ENCODE results near the gene CABP5.
"Not testable (repeated sequence)": the region's sequence is repeated elsewhere in the genome, so short reads cannot be mapped to it uniquely, and the experiment has no call there.

CABP5 gene

DNA sequence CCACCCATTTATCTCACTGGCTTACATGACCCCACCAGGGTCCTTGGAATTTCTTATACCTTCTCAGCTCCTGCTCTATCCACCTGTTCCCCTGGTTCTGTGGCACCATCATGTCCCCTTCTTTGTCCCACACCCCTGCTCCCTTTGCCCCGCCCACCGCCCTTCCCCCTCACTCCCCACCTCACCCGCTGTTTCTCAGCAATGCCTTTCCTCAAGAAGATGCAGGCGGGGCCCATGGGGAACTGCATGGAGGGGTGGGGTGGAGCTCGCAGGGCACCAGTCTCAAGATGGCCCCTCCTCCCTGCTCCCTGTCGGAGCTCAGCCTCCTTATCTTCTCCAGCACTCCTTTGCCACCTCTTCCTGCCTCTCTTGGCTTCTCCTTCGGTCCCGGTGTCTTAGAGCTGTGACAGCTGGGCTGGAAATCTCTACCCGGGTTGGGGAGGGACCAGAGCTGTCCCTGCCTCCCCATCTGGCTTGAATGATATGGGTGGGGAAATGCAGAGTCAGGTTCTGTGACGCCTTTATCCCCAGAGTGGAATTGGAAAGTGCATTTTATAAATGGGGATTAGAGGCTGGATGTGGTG lies at the start of gene CABP5:
TSS of gene CABP5 (minus strand) at position 405 of the 584 bp plus-strand sequence. CDS start at position 248, 157 bp downstream.
- no peak for DNase-seq

DNA sequence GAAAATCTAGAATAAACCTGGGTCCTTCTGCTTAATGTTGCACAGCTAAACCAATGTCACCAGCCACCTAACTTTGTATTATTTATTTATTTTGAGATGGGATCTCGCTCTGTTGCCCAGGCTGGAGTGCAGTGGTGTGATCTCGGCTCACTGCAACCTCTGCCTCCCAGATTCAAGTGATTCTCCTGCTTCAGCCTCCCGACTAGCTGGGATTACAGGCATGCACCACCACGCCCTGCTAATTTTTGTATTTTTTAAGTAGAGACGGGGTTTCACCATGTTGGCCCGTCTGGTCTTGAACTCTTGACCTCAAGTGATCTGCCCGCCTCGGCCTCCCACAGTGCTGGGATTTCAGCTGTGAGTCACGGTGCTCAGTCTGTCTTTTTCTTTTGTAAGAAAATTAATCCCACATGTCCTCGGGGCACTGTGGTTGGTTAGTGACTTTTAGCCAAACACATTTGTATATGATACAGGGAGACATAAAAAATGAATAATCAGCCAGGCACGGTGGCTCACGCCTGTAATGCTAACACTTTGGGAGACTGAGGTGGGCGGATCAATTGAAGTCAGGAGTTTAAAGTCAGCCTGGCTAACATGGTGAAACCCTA lies 47.3 kb upstream of the CABP5 start:
- DNase-seq = not testable (repeated sequence)

DNA sequence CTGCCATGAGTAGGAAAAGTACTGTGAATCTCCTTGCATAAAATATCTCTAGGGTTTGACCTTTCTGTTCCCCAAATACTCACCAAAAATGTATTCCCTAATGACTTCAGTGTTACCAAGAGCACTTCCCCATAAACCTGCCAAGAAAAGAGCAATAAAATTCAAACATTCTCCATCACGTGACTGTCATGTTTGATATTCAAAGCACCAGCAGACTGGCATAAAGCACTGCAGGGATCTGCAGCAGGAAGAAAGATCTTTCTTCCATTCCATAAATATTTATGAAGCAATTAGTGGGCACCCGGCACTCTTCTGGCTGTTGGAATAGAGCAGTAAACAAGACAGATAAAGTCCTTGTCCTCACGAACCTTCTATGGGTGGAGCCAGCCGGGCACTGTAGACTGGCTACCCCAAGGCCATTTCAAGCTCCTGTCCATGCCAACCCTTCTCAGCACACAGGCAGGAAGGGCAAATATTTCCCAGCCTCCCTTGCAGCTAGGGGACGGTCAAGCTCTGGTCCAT lies 46.5 kb upstream of the CABP5 start:
- no peak for DNase-seq

DNA sequence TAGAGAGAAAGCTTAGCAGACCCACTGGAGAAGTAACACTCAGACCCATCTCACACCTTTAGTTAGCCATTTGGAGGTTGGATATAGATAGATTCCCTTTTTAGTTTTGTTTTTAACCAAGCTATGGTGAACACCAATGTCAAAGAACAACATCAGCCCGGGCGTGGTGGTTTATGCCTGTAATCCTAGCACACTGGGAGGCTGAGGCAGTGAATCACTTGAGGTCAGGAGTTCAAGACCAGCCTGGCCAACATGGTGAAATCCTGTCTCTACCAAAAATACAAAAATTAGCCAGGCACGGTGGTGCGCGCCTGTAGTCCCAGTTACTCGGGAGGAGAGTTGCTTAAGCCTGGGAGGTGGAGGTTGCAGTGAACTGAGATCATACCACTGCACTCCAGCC lies 45.1 kb upstream of the CABP5 start:
- not testable (repeated sequence) for DNase-seq

DNA sequence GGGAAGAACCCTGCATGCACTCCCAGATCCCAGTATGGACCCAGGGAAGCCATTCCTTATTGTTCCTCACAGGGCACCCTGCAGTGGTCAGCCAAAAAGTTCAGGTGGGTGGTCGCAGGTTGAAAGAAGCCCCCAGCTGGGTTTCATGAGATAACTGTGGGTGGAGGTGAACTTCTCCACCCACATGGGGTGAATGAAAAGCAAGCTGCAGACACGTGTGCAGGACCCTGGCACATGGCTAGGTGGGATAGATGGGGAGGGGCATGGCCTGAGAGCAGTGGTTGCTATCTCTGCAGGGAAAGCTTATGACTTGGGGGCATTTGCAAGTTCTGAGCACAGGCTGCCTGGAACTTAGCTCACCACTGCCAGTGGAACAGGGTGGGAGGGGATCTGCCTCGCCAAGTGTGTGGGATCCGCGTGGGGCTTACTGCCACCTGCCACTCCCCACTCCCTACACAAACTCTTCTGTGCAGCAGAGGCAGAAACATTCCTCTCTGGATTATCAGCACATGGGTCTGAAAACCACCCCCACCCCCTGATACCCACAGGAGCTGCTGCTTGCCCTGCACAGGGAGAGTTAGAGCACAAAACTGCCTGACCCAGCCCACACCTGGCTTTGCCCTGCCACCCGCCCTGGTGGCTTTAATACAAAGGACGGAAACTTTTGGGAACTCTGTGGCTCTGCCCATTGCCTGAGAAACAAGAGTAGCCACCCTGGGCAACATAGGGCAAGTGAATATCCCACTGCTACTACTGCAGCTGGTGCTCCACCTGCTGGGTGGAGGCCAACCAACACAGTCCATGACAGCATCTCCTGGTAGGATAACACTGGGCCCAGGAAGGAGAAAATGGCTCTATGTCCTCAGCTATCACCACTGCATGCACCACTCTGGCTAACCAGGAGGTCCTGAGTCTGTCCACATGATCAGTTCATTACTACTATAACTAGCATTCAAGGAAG lies 42.3 kb upstream of the CABP5 start:
- no peak for DNase-seq

DNA sequence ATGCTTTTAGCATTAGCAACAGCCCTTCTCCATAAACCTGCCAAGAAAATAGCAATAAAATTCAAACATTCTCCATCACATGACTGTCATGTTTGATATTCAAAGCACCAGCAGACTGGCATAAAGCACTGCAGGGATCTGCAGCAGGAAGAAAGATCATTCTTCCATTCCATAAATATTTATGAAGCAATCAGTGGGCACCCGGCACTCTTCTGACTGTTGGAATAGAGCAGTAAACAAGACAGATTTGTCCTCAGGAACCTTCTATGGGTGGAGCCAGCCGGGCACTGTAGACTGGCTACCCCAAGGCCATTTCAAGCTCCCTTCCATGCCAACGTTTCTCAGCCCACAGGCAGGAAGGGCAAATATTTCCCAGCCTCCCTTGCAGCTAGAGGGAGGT lies 41.2 kb upstream of the CABP5 start:
- DNase-seq = no peak

DNA sequence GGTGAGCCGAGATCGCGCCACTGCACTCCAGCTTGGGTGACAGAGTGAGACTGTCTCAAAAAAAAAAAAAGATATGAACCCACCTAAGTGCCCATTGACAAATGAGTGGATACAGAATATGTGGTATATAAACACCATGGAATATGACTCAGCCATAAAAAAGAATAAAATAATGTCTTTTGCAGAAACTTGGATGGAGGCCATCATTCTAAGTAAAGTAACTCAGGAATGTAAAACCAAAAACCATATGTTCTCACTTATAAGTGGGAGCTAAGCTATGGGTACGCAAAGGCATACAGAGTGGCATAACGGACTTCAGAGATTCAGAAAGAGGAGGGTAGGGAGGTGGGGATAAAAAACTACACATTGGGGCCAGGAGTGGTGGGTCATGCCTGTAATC lies 37.2 kb upstream of the CABP5 start:
- DNase-seq = no peak

DNA sequence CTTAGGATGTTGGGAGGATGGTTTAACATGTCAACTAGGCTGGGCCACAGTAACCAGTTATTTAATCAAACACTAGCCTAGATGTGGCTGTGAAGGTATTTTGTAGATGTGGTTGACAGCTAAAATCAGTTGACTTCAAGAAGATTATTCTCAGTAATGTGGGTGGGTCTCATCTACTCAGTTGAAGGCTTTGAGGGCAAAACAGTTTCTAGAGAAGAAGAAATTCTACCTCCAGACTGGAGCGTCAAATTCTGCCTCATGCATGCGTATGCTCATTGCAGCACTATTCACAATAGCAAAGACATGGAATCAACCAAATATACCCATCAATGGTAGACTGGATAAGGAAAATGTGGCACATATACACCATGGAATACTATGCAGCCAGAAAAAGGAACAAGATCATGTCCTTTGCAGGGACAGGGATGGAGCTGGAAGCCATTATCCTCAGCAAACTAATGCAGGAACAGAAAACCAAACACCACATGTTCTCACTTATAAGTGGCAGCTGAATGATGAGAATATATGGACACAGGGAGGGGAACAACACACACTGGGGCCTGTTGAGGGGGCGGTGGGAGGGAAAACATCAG lies 26.4 kb upstream of the CABP5 start:
- DNase-seq = not testable (repeated sequence)

DNA sequence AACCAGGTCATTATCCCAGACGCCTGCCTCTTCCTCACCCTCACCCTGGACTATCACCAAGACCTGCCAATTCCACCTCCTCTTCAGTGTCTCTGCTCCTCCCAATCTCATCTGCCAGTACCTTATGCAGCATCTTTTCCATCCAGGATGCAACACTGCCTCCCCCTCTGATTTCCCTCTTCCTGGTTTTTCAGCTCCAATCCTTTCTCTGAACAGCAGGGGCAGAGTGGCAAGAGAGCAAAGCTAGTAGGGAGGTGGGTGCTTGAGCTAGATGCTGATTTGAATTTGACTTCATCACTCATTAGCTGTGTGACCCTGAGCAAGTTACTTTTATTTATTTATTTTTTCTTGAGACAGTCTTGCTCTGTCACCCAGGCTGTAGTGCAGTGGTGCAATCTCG lies 25.6 kb upstream of the CABP5 start:
- DNase-seq = no peak

DNA sequence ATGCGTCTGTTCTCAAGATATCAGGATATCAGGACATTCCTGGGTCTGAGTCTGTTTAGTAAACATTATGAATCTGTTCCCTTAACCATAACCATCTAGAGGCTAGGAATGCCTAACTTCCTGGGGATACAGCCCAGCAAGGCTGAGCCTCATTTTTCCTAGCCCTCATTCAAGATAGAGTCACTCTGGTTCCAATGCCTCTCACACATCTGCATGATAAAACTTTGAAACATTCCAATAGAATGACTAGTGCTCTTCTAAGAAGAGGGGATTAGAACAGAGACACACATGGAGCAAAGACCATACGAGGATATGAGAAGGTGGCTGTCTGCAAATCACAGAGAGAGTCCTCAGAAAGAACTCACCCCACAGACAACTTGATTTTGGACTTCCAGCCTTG lies 20.6 kb upstream of the CABP5 start:
- no peak for DNase-seq

DNA sequence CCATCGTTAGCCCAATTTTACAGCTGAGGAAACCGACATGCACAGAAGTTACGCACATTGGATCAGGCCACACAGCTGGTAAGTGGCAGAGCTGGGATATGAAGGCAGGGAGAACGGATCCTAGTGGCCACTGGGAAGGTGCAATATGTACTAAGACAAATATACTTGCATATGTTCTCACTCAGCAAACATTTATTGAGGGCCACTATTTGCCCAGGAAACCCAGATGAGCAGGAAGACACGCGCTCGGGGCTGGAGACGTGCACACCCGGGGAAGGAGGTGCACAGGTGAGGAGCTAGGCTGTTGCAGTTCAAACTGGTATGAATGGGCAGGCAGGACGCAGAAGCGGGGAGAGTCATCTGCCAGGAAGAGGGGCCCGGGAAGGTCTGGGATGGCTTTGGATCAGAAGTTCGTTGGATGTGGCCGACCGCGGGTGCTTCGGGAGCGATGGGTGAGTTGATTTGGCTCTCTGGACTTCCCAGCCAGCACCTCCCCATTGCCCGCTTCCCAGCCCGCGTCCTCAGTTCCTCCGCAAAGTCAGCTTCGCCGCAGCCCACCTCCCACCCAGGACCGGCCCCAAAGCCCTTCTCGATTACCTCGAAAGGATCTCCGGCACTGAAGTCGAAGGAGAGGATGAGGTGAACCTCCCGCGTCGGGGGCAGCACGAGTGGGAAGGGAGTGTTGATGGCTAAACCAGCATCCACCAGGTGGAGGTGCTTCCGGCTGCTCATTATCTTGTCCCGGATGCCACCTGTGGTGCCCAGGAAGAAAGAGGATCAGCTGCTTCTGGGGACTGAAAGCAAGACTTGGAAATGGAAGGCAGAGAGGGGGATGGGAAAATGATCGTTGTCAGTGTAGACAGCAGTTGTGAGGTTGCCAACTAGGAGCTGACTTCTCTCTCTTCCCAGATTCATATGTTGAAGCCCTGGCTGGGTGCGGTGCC lies 17.8 kb upstream of the CABP5 start:
- no peak for DNase-seq

DNA sequence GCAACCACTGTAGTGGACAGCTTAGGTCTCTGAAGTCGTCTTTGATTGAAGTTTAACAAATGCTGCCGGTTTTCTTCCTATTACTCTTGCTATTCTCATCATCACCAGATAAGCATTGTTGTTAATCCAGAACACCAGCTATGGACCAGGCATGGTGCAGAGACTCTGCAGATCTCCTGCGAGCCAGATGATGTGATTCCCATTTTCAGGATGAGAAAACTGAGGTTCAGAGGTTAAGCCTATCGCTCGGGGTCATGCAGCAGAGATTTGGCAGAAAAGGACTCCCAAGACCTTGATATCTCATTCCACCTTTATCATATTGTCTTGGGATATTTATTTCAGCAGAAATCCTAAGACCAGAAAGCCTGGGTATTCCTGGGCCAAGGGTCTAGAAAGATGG lies 16.5 kb upstream of the CABP5 start:
- DNase-seq = no peak

DNA sequence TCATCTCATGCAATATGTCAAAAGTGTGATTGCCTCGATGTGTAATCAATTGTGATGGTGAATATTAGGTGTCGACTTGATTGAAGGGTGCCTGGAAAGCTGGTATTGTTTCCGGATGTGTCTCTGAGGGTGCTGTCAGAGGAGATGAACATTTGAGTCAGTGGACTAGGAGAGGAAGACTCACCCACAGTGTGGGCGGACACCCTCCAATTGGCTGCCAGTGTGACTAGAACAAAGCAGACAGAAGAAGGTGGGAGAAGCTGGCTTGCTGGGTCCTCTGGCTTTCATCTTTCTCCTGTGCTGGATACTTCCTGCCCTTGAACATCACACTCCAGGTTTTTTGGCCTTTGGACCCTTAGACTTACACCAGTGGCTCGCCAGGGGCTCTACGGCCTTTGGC lies 15.5 kb upstream of the CABP5 start:
- no peak for DNase-seq

DNA sequence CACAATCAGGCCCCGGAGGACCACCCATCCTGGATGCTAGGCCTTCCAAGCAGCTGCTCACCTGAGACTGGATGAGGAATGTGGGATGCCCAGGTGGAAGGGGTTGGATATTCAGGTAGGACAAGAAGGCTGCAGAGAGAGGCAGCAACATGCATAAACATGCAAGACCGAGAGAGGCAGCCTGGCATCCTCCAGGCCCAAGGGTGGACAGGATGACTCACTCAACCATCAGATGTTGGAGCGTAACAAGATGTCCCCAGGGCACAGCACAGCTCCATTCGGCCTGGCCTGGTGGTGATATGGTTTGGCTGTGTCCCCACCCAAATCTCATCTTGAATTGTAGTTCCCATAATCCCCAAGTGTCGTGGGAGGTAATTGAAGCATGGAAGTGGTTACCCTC lies 10.0 kb upstream of the CABP5 start:
- no peak for DNase-seq

DNA sequence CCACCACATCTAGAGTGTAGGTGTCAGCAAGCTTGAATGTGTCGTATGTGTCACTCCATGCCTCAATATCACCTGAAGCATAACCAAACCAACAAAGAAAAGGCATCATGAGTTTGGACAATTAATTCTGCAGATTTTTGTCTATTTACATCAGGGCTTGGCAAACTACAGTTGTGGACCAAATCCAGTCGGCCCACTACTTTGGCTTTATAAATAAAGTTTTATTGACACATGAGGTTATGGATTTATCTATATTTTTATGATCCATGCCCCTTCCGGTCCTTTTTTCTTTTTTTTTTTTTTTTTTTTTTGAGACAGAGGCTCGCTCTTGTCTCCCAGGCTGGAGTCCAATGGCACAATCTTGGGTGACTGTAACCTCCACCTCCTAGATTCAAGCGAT lies 9.2 kb upstream of the CABP5 start:
- no peak for DNase-seq

DNA sequence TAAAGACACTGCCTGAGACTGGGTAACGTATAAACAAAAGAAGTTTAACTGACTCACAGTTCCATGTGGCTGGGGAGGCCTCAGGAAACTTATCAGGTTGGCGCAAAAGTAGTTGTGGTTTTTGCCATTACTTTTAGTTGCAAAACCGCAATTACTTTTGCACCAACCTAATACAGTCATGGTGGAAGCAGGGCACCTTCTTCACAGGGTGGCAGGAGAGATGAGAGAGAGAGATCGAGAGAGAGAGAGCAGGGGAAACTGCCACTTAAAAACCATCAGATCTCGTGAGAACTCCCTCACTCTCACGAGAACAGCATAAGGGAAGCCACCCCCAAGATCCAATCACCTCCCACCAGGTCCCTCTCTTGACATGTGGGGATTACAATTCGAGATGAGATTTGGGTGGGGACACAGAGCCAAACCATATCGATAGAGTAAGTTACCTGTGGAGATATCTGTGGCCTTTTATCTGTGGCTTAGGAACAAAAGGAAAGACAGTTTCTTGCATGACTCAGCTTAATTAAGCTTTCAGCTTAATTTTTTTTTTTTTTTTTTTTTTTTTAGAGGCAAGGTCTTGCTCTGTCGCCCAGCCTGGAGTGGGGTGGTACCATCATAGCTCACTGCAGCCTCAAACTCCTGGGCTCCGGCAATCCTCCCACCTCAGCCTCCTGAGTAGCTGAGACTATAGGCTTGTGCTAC lies 7.6 kb upstream of the CABP5 start:
- no peak for DNase-seq

DNA sequence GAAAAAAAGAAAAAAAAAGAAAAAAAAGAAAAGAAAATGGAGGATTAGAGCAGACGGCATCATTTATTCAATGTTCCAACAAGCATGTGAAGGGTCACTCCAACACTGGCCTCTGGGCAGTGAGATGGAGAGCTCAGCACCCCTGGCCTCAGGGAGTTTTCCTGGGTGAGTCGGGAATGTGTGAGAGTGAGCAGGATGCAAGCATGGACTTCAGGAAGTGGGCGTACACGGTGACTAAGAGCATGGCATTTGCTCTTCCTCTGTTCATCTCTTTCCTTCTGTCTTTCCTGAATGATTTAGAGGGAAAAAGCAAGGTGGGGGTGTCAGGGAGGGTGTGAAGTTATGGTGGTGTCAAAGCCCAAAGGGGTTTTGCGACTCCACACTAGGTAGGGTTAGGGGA lies 682 bp upstream of the CABP5 start:
- DNase-seq = no peak

DNA sequence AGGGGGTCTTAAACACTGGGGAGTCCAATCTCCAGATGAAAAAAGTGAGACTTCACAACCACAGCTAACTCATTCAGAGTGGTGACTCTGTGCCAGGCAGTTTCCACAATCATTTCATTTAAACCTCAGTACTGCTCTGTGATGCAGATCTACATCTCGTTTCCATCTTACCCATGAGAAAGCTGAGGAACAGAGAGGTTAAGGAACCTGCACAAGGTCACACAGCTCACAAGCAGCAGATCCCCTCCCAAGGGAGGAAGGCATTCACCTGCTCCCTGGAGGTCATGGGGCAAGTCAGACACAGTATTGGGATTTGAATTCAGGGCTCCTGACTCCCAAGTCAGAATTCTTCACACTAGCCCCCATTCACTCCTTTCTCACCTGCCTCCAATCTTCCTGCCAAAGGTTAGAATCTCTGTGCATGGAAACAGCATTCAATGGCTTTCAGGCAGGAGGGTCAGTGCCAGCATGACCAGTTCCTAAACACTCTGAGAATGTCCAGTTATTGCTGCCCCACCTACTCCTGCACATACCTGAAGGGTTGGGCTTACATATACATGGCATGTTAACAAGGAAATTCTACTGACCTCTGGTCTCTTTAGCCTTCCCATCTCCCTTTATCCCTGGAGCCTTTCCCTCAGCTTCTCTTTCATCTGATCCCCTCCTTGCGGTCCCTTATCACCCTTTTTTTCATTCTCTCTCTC lies 1.9 kb downstream of the CABP5 start:
- DNase-seq = no peak

DNA sequence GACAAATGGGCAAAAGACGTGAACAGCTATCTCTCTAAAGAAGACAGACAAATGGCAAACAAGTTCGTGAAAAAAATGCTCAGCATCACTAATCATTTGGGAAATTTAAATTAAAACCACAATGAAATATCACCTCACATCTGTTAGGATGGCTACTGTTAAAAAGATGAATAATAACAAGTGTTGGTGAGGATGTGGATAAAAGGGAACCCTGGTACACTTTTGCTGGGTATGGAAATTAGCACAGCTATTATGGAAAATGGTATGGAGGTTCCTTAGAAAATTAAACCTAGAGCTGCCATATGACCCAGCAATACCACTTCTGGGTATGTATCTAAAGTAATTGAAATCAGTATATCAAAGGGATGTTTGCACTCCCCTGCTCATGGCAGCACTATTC lies 7.1 kb downstream of the CABP5 start:
- DNase-seq = no peak

DNA sequence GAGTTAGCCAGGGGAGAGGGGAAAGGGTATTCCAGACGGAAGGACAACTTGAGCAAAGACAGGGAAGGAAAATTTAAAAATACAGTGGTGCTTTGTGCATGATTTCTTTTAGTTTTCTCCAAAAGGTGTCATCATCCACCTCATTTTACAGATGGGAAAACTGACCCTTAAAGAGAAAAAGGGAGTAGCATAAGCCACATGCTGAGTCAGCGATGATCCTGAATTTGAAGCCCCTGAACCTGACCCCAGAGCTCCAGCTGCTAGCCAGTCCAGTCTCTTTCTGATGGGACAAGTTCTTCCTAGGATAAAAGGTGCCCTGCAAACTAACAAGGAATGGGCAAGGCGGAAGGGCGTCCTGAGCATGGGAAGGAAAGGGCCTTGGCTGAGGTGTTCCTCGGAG lies 10.3 kb downstream of the CABP5 start:
- no peak for DNase-seq

DNA sequence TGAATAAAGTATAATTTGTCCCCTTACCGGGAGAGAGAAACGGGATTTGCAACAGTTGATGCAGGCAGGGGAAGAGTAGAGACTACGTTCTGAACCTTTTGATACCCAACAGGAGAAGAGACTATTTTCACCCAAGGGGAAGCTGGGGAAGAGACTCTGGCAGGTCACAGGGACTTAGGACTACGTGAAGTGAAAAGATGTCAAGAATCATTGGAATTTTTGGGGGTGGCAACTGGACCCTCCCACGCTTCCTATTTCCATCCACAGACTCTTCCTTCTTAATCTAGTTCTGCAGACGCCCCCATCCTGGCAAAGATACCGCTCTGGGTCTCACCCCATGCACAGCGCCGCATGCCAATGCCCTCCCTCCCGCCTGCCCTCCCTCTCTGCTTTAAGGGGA lies 13.8 kb downstream of the CABP5 start:
- DNase-seq = no peak
